Measurements from ENCODE around the gene GAP43. TPM values are rescaled to one million over a fixed set of nuclear protein-coding genes. Genes with fewer than 3 reads are reported as not detected.

GAP43 gene
- total and polyA plus RNA-seq, 10 donors = 0.14 to 0.38 (median 0.20) TPM; not detected in 7

GRCh38 chr3:115697263-115698053, 74.1 kb downstream of the GAP43 start:
- DNase-seq = no peak
- no peak overlapping the region for H3K4me3 ChIP-seq
- TF ChIP-seq POLR2AphosphoS5 (IDR thresholded peaks at IDR 0.05) (no peak), POLR2A (IDR thresholded peaks at IDR 0.05) (no peak), CTCF (IDR thresholded peaks at IDR 0.05 in 8 of 11, conservative IDR thresholded peaks at IDR 0.05 in 3 of 11) (no peak)
- H3K27ac ChIP-seq = no peak overlapping the region
- H3K4me1 ChIP-seq = peaks cover 0 to 7% (median 4%) of the 10 kb centered on the region in 6 donors
- no peaks in the 10 kb centered on the region for H3K27me3 ChIP-seq (replicated peaks in 1 of 7)
- no peaks in the 10 kb centered on the region for H3K36me3 ChIP-seq
- no peaks in the 10 kb centered on the region for H3K9me3 ChIP-seq
- WGBS, 5 donors = 88 to 95% (median 89%) methylated on average over 7 of the region's 7 CpGs
- intact Hi-C loops (cut with DNase I; ENCODE audit: low total_unique reads) = no loop called here

DNA sequence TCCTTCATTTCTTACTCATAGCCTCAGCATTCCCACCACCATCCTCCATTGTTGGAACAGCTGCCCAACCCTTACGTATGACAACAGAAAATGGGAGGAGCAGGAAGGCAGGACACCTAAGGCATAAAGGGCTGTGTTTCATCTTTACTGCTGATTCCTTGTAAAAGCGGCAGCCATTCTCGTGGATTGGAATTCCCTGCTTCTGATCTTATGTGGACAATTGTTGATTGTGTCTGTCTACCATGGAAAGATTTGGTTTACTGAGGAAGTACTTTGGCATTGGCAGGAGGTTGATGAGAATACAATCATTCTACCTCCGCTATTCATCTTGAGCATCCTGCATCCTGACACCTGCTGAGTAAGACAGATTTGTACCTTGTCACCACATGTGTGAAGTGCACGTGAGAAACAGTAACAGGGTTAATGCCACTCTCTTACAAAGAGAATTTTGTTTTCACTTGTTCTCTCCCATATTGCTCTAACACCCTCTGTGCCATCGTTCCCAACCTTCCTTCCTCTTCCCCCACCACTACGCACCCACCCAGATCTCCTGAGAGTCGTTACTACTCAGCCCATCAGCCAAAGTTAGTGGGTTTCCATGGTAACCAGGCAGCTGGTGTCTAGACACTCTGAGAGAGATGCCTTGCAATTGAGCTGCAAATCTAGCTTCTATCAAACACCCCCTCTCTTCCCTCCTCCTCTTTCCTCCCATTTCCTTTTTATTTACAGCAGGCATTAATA, 75.7 kb downstream of the GAP43 start:
- Histone ChIP-seq H3K36me3 (no peaks in the 10 kb centered on the region), H3K27ac (no peak overlapping the region), H3K4me1 (no peaks in the 10 kb centered on the region), H3K9me3 (no peaks in the 10 kb centered on the region), H3K4me3 (no peak overlapping the region), H3K27me3 (replicated peaks in 1 of 7) (no peaks in the 10 kb centered on the region)
- intact Hi-C loops (cut with DNase I; ENCODE audit: low total_unique reads) = no loop called here
- 48 to 72% (median 67%) methylated on average over 8 of the region's 8 CpGs for WGBS, 5 donors
- DNase-seq = no peak
- TF ChIP-seq POLR2AphosphoS5 (IDR thresholded peaks at IDR 0.05) (no peak), CTCF (IDR thresholded peaks at IDR 0.05 in 8 of 11, conservative IDR thresholded peaks at IDR 0.05 in 3 of 11) (no peak), POLR2A (IDR thresholded peaks at IDR 0.05) (no peak)

- intact Hi-C loops (cut with DNase I; ENCODE audit: low total_unique reads) = no loop called here
- DNase-seq = no peak
- H3K27ac ChIP-seq = no peak overlapping the region
Measured at GRCh38 chr3:115699706-115700105, 76.4 kb downstream of the GAP43 start.

More at GRCh38 chr3:115699706-115700105, 76.4 kb downstream of the GAP43 start:
- Histone ChIP-seq H3K9me3 (no peaks in the 10 kb centered on the region), H3K4me1 (no peaks in the 10 kb centered on the region), H3K27me3 (replicated peaks in 1 of 7) (no peaks in the 10 kb centered on the region), H3K36me3 (no peaks in the 10 kb centered on the region), H3K4me3 (no peak overlapping the region)
- TF ChIP-seq POLR2A (IDR thresholded peaks at IDR 0.05) (no peak), CTCF (IDR thresholded peaks at IDR 0.05 in 8 of 11, conservative IDR thresholded peaks at IDR 0.05 in 3 of 11) (no peak), POLR2AphosphoS5 (IDR thresholded peaks at IDR 0.05) (no peak)
